CD14-positive monocyte (primary cell): ENCODE measurements around the gene G6PD. TPM values are rescaled to one million over a fixed set of nuclear protein-coding genes. Genes with fewer than 3 reads are reported as not detected.

ENCODE experiments used
- DNase-seq, 3 donors: peaks; one replicate each; pipeline ENCODE4 v3.0.0-alpha.2; 2011 to 2022
- H2AFZ ChIP-seq: 2 replicates; pipeline ENCODE4 v1.6.0; 2012; ENCODE audit warnings: mild to moderate bottlenecking, low read depth, low read length, inconsistent platforms; ENCODE audit not compliant: insufficient read depth, poor library complexity, severe bottlenecking
- H3K27ac ChIP-seq, 2 donors: 1 replicate in 1 of 2; 2 replicates in 1 of 2; pipeline ENCODE4 v1.5.1; 2012 to 2013; ENCODE audit warnings: low read length in 2 of 2, control low read depth in 1 of 2, inconsistent platforms in 1 of 2, low read depth in 1 of 2, mild to moderate bottlenecking in 1 of 2
- H3K27me3 ChIP-seq, 2 donors: one replicate each; pipeline versions ENCODE4 v1.6.0 to v1.6.1; 2011 to 2013; ENCODE audit warnings: low read length in 2 of 2; ENCODE audit not compliant: control insufficient read depth in 2 of 2, insufficient read depth in 2 of 2
- H3K36me3 ChIP-seq, 2 donors: replicated peaks in 1 of 2; 1 replicate in 1 of 2; 2 replicates in 1 of 2; pipeline versions ENCODE4 v1.5.1 to v1.6.1; 2012 to 2013; ENCODE audit warnings: low read length in 2 of 2, control low read depth in 1 of 2, inconsistent platforms in 1 of 2, mild to moderate bottlenecking in 1 of 2; ENCODE audit not compliant: insufficient read depth in 2 of 2, control insufficient read depth in 1 of 2
- H3K4me1 ChIP-seq, 2 donors: 1 replicate in 1 of 2; 2 replicates in 1 of 2; pipeline versions ENCODE4 v1.5.1 to v1.6.1; 2012 to 2013; ENCODE audit warnings: low read length in 2 of 2, control low read depth in 1 of 2, inconsistent platforms in 1 of 2, mild to moderate bottlenecking in 1 of 2, moderate library complexity in 1 of 2; ENCODE audit not compliant: insufficient read depth in 2 of 2, control insufficient read depth in 1 of 2
- H3K4me2 ChIP-seq: replicated peaks from 2 replicates; pipeline ENCODE3; 2012; ENCODE audit warnings: low read length, moderate library complexity, mild to moderate bottlenecking; ENCODE audit not compliant: poor library complexity, severe bottlenecking; ENCODE audit errors: extremely low read depth
- H3K4me3 ChIP-seq, 3 experiments: fragments of 200-600 bp in 1 of 3; sonication (generic) in 1 of 3; replicated peaks in 1 of 3; 1 replicate in 2 of 3; 2 replicates in 1 of 3; pipeline ENCODE4 v1.5.1; 2011 to 2013; ENCODE audit warnings: low read length in 3 of 3, mild to moderate bottlenecking in 3 of 3, control low read depth in 2 of 3, low read depth in 2 of 3, inconsistent platforms in 1 of 3, moderate library complexity in 1 of 3
- H3K79me2 ChIP-seq: 2 replicates; pipeline ENCODE4 v1.6.0; 2012; ENCODE audit warnings: mild to moderate bottlenecking, control low read depth, inconsistent platforms, low read length, moderate library complexity; ENCODE audit not compliant: insufficient read depth
- H3K9ac ChIP-seq: 2 replicates; pipeline ENCODE4 v1.6.0; 2017; ENCODE audit warnings: low read length, mild to moderate bottlenecking; ENCODE audit not compliant: insufficient read depth, poor library complexity, severe bottlenecking
- H3K9me3 ChIP-seq, 2 donors: replicated peaks in 1 of 2; 1 replicate in 1 of 2; 2 replicates in 1 of 2; pipeline versions ENCODE4 v1.5.1 to v1.6.1; 2012 to 2013; ENCODE audit warnings: low read length in 2 of 2, control low read depth in 1 of 2; ENCODE audit not compliant: control insufficient read depth in 1 of 2, insufficient read depth in 1 of 2
- H4K20me1 ChIP-seq: 2 replicates; pipeline ENCODE4 v1.6.0; 2012; ENCODE audit warnings: mild to moderate bottlenecking, low read length, control low read depth, moderate library complexity; ENCODE audit not compliant: insufficient read depth
- H3K27ac Mint-ChIP-seq, 7 donors: one replicate each; pipeline ENCODE4 v1.8.0; 2020; ENCODE audit warnings: mild to moderate bottlenecking in 7 of 7, mixed read lengths in 7 of 7, moderate library complexity in 6 of 7, inconsistent platforms in 2 of 7
- H3K27me3 Mint-ChIP-seq, 3 donors: one replicate each; pipeline ENCODE4 v1.8.0; 2021 to 2022; ENCODE audit warnings: low read depth in 3 of 3, mild to moderate bottlenecking in 3 of 3, mixed read lengths in 3 of 3, moderate library complexity in 3 of 3, inconsistent platforms in 1 of 3
- H3K36me3 Mint-ChIP-seq, 2 donors: one replicate each; pipeline ENCODE4 v1.8.0; 2020; ENCODE audit warnings: mixed read lengths in 2 of 2, inconsistent platforms in 1 of 2, mild to moderate bottlenecking in 1 of 2
- H3K4me1 Mint-ChIP-seq: one replicate; pipeline ENCODE4 v1.8.0; 2020; ENCODE audit warnings: mild to moderate bottlenecking, mixed read lengths
- H3K4me3 Mint-ChIP-seq, 2 donors: one replicate each; pipeline ENCODE4 v1.8.0; 2020; ENCODE audit warnings: mild to moderate bottlenecking in 2 of 2, mixed read lengths in 2 of 2, moderate library complexity in 1 of 2
- H3K9me3 Mint-ChIP-seq, 7 donors: one replicate each; pipeline ENCODE4 v1.8.0; 2020 to 2022; ENCODE audit warnings: mixed read lengths in 7 of 7, mild to moderate bottlenecking in 6 of 7, moderate library complexity in 6 of 7, inconsistent platforms in 2 of 7
- WGBS: methylation state at CpG from one replicate; pipeline ENCODE4 v1.1.5; 2013; ENCODE audit warnings: missing lambda C conversion rate; ENCODE audit not compliant: insufficient coverage; 5-methylcytosine and 5-hydroxymethylcytosine counted together
- intact Hi-C, 2 donors: fragments of 100-400 bp; cut with micrococcal nuclease; formaldehyde crosslinking; loops; one replicate each; pipeline versions ENCODE4 v1.15.0 to v1.15.1; 2023
- polyA plus RNA-seq, 3 donors: library from polyadenylated mRNA; depleted of rRNA in 1 of 3; unstranded in 2 of 3; stranded (reverse) in 1 of 3; fragments of 300-500 nt in 2 of 3; fragments of >200 nt in 1 of 3; fragmentation: Illumina TruSeq in 2 of 3; gene quantifications; 1 replicate in 2 of 3; 2 replicates in 1 of 3; pipeline ENCODE4 v1.2.3, GENCODE V29; 2012 to 2021
- TF ChIP-seq, protein P1 (sequence below): fragments of 200-600 bp; IDR thresholded peaks from one replicate; pipeline ENCODE4 v1.8.0; 2022; ENCODE audit warnings: antibody characterized with exemption, mild to moderate bottlenecking

Gene G6PD
- polyA plus RNA-seq, 3 donors, result 10.7 to 165 (median 14.7) TPM

- TF ChIP-seq, protein P1, sequence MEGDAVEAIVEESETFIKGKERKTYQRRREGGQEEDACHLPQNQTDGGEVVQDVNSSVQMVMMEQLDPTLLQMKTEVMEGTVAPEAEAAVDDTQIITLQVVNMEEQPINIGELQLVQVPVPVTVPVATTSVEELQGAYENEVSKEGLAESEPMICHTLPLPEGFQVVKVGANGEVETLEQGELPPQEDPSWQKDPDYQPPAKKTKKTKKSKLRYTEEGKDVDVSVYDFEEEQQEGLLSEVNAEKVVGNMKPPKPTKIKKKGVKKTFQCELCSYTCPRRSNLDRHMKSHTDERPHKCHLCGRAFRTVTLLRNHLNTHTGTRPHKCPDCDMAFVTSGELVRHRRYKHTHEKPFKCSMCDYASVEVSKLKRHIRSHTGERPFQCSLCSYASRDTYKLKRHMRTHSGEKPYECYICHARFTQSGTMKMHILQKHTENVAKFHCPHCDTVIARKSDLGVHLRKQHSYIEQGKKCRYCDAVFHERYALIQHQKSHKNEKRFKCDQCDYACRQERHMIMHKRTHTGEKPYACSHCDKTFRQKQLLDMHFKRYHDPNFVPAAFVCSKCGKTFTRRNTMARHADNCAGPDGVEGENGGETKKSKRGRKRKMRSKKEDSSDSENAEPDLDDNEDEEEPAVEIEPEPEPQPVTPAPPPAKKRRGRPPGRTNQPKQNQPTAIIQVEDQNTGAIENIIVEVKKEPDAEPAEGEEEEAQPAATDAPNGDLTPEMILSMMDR, result no peak
- Mint-ChIP-seq H3K27ac (peak overlapping the region in 5 of 7 donors; percentile 11 to 82 (median 42)), H3K36me3 (peaks cover 12 to 15% of the 10 kb centered on the region in 2 donors), H3K9me3 (peaks cover 0 to 33% (median 15%) of the 10 kb centered on the region in 7 donors), H3K4me3 (no peak overlapping the region), H3K27me3 (peaks cover 0 to 8% (median 0%) of the 10 kb centered on the region in 3 donors), H3K4me1 (peaks cover 32% of the 10 kb centered on the region)
- Histone ChIP-seq H3K27me3 (no peaks in the 10 kb centered on the region), H2AFZ (no peak overlapping the region), H3K79me2 (peaks cover 20% of the 10 kb centered on the region), H3K4me3 (no peak overlapping the region), H3K27ac (no peak overlapping the region), H3K4me1 (peaks cover 41 to 56% of the 10 kb centered on the region in 2 donors), H3K9ac (no peak overlapping the region), H3K4me2 (no peak overlapping the region), H3K36me3 (peaks cover 0 to 3% of the 10 kb centered on the region in 2 donors), H3K9me3 (no peaks in the 10 kb centered on the region), H4K20me1 (no peaks in the 10 kb centered on the region)
- DNase-seq, result no peak
- intact Hi-C loops, result no loop called here
- WGBS, result 95% methylated on average over 13 of the region's 20 CpGs
Measured at GRCh38 chrX:154488336-154489075, 58.1 kb downstream of the G6PD start.

- 97% methylated on average over 11 of the region's 28 CpGs for WGBS
- peaks cover 20% of the 10 kb centered on the region for H3K79me2 ChIP-seq
- Mint-ChIP-seq H3K27me3 (peaks cover 0 to 8% (median 0%) of the 10 kb centered on the region in 3 donors), H3K4me3 (no peak overlapping the region), H3K36me3 (peaks cover 12 to 18% of the 10 kb centered on the region in 2 donors), H3K27ac (peak overlapping the region in 3 of 7 donors; percentile 11 to 82 (median 48)), H3K4me1 (peaks cover 32% of the 10 kb centered on the region), H3K9me3 (peaks cover 0 to 33% (median 15%) of the 10 kb centered on the region in 7 donors)
- no peak overlapping the region for H3K9ac ChIP-seq
- no peaks in the 10 kb centered on the region for H3K9me3 ChIP-seq
- H3K4me2 ChIP-seq, result no peak overlapping the region
- intact Hi-C loops, result no loop called here
- no peak overlapping the region for H3K27ac ChIP-seq
- TF ChIP-seq, protein P1, result no peak
- peaks cover 0 to 3% of the 10 kb centered on the region in 2 donors for H3K36me3 ChIP-seq
- H4K20me1 ChIP-seq, result no peaks in the 10 kb centered on the region
- H3K4me3 ChIP-seq, result no peak overlapping the region
- no peaks in the 10 kb centered on the region for H3K27me3 ChIP-seq
- H3K4me1 ChIP-seq, result peaks cover 41 to 56% of the 10 kb centered on the region in 2 donors
- no peak for DNase-seq
- no peak overlapping the region for H2AFZ ChIP-seq
Measured at GRCh38 chrX:154487518-154488290, 58.9 kb downstream of the G6PD start.
